ENCODE results near the gene SLC17A9. TPM values are rescaled to one million over a fixed set of nuclear protein-coding genes. Genes with fewer than 3 reads are reported as not detected.

SLC17A9 gene
- total RNA-seq, 1 donor from 2014 or later, result 1.2 TPM

DNA sequence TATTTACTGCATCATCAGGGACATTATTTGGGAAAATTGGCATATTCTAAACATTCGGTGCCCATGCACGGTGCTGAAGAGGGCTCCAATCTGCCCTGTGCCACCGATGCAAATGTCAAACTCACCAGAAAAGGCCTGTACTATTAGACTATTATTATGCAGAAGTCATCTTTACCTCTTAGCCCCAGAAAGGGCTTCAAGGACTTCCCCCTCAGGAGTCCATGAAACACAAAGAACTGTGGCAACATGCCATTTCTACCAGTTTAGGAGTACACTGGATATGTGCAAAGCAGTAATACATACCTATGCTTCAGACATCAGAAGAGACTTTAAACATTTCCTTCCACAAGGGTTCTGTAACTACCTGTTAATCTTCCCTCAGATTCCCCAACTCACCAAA lies 34.8 kb upstream of the SLC17A9 start:
- no peak overlapping the region for H3K4me3 Mint-ChIP-seq (ENCODE audit: unreplicated experiment)
- DNase-seq (ENCODE audit: low spot score), result no peak
- H3K9me3 Mint-ChIP-seq (ENCODE audit: low read depth), result no peaks in the 10 kb centered on the region
- H3K36me3 Mint-ChIP-seq (ENCODE audit: low read depth), result peaks cover 2% of the 10 kb centered on the region
- peaks cover 75% of the 10 kb centered on the region for H3K4me1 Mint-ChIP-seq (ENCODE audit: low read depth)
- peak overlapping the region; percentile 37 for H3K27ac Mint-ChIP-seq (ENCODE audit: unreplicated experiment)
- no peaks in the 10 kb centered on the region for H3K27me3 Mint-ChIP-seq (ENCODE audit: low read depth)
- TF ChIP-seq, protein P1, sequence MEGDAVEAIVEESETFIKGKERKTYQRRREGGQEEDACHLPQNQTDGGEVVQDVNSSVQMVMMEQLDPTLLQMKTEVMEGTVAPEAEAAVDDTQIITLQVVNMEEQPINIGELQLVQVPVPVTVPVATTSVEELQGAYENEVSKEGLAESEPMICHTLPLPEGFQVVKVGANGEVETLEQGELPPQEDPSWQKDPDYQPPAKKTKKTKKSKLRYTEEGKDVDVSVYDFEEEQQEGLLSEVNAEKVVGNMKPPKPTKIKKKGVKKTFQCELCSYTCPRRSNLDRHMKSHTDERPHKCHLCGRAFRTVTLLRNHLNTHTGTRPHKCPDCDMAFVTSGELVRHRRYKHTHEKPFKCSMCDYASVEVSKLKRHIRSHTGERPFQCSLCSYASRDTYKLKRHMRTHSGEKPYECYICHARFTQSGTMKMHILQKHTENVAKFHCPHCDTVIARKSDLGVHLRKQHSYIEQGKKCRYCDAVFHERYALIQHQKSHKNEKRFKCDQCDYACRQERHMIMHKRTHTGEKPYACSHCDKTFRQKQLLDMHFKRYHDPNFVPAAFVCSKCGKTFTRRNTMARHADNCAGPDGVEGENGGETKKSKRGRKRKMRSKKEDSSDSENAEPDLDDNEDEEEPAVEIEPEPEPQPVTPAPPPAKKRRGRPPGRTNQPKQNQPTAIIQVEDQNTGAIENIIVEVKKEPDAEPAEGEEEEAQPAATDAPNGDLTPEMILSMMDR (IDR thresholded peaks at IDR 0.05), result no peak

DNA sequence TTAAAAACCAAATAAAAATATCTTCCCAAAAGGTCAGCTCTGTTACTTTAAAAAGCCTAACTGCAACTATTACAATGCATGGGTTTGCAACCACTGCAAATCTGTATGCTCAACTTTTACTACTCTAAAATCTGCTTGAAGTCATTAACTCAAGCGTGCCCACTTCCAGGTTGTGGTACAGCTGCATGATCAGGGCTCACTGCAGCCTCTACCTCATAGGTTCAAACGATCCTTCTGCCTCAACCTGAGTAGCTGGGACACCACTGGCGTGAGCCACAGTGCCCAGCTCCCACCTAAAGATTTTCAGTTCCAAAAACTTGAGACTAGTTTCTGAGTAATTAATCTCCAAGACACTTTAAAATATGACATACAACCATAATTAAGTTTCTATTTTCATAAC lies 34.4 kb upstream of the SLC17A9 start:
- TF ChIP-seq, protein P1 (IDR thresholded peaks at IDR 0.05), result no peak
- H3K27me3 Mint-ChIP-seq (ENCODE audit: low read depth), result no peaks in the 10 kb centered on the region
- DNase-seq (ENCODE audit: low spot score), result no peak
- peaks cover 78% of the 10 kb centered on the region for H3K4me1 Mint-ChIP-seq (ENCODE audit: low read depth)
- H3K9me3 Mint-ChIP-seq (ENCODE audit: low read depth), result no peaks in the 10 kb centered on the region
- no peaks in the 10 kb centered on the region for H3K36me3 Mint-ChIP-seq (ENCODE audit: low read depth)
- H3K27ac Mint-ChIP-seq (ENCODE audit: unreplicated experiment), result peak overlapping the region; percentile 37
- no peak overlapping the region for H3K4me3 Mint-ChIP-seq (ENCODE audit: unreplicated experiment)

DNA sequence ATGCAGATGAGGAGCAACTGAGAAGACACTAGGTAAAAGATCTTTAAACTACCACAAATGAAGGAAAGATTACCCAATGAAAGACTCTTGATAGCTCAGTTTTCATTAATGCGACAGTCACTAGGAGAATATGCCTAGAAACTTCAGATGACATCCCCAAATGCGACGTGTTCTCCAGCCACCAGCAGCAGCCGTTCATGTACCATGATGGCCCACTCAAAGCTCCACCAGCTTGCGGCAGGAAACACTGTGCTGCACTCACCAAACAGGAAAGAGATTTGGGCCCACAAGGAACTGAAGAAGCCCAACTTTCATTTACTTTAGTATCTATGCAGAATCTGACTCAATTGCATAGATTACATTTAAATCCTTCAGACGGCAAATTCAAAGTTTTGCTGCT lies 33.7 kb upstream of the SLC17A9 start:
- peaks cover 85% of the 10 kb centered on the region for H3K4me1 Mint-ChIP-seq (ENCODE audit: low read depth)
- no peaks in the 10 kb centered on the region for H3K27me3 Mint-ChIP-seq (ENCODE audit: low read depth)
- TF ChIP-seq, protein P1 (IDR thresholded peaks at IDR 0.05), result no peak
- peak overlapping the region; percentile 19 for H3K27ac Mint-ChIP-seq (ENCODE audit: unreplicated experiment)
- no peak overlapping the region for H3K4me3 Mint-ChIP-seq (ENCODE audit: unreplicated experiment)
- H3K36me3 Mint-ChIP-seq (ENCODE audit: low read depth), result no peaks in the 10 kb centered on the region
- no peaks in the 10 kb centered on the region for H3K9me3 Mint-ChIP-seq (ENCODE audit: low read depth)
- DNase-seq (ENCODE audit: low spot score), result no peak

DNA sequence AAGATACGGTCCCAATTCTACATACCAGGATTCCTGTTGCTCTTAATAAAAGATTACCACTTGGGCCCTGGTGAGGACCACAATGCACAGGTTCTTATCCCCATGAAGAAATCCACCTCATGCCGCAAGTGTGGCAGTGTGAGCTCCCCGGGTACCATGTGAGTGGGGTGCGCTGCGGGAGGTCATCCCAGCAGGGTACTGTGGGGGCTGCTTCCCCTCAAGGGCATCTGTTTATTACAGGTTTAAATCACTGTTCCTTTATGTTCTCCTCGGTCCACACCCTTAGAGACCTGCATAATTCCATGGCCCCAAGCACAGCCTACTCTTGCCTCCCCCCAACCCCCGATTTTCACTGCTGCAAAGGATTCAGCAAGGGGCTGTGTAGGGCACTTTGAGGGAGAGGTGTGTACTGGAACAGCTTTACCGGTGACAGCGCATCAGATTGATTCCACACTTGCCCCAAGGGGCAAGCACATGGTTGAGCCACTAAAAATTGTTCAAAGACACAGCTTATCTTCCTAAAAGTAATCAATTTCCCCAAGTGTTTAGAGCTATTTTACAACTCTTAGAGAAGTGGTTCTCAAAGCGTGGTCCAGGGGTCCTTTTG lies 32.4 kb upstream of the SLC17A9 start:
- H3K4me3 Mint-ChIP-seq (ENCODE audit: unreplicated experiment), result no peak overlapping the region
- DNase-seq (ENCODE audit: low spot score), result no peak
- H3K4me1 Mint-ChIP-seq (ENCODE audit: low read depth), result peaks cover 86% of the 10 kb centered on the region
- no peaks in the 10 kb centered on the region for H3K36me3 Mint-ChIP-seq (ENCODE audit: low read depth)
- H3K27me3 Mint-ChIP-seq (ENCODE audit: low read depth), result no peaks in the 10 kb centered on the region
- TF ChIP-seq, protein P1 (IDR thresholded peaks at IDR 0.05), result no peak
- H3K27ac Mint-ChIP-seq (ENCODE audit: unreplicated experiment), result peak overlapping the region; percentile 61
- H3K9me3 Mint-ChIP-seq (ENCODE audit: low read depth), result no peaks in the 10 kb centered on the region

DNA sequence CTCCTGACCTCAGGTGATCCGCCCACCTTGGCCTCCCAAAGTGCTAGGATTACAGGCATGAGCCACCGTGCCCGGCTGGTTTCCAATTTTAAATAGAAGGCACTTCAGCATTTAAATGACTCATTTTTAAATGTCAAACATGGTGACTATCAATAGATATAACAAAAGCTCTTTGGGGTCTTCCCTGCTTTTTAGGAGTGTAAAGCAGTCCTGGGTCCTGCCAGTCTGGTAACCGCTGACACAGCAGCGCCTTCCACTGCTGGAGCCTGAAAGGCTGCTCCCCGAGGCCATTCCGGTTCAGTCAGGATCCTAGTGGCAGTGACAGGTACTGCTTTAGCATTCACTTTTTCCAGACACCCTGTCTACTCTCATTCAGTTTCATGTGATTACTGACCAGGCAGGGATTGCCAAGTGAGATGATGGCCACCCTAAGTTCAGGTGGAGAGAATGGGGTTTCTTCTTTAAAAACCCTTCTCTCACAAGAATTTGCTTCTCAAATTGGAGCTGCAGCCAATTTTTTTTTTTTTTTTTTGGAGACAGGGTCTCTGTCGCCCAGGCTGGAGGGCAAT lies 31.3 kb upstream of the SLC17A9 start:
- DNase-seq (ENCODE audit: low spot score), result no peak
- Mint-ChIP-seq H3K27me3 (ENCODE audit: low read depth) (no peaks in the 10 kb centered on the region), H3K9me3 (ENCODE audit: low read depth) (no peaks in the 10 kb centered on the region), H3K4me1 (ENCODE audit: low read depth) (peaks cover 77% of the 10 kb centered on the region), H3K27ac (ENCODE audit: unreplicated experiment) (peak overlapping the region; percentile 92), H3K4me3 (ENCODE audit: unreplicated experiment) (no peak overlapping the region), H3K36me3 (ENCODE audit: low read depth) (no peaks in the 10 kb centered on the region)
- TF ChIP-seq, protein P1 (IDR thresholded peaks at IDR 0.05), result peak; percentile 75
